Activated CD8-positive, alpha-beta memory T cell treated with anti-CD3 and anti-CD28 coated beads for 4 hours (primary cell): ENCODE data around the gene NUDT9.
"Not testable (repeated sequence)": the region's sequence is repeated elsewhere in the genome, so short reads cannot be mapped to it uniquely, and the experiment has no call there.

ENCODE experiments used
- DNase-seq, 2 donors: peaks; one replicate each; pipeline ENCODE4 v3.0.0-alpha.2; 2020; ENCODE audit warnings: low read depth in 2 of 2

NUDT9 gene

DNA sequence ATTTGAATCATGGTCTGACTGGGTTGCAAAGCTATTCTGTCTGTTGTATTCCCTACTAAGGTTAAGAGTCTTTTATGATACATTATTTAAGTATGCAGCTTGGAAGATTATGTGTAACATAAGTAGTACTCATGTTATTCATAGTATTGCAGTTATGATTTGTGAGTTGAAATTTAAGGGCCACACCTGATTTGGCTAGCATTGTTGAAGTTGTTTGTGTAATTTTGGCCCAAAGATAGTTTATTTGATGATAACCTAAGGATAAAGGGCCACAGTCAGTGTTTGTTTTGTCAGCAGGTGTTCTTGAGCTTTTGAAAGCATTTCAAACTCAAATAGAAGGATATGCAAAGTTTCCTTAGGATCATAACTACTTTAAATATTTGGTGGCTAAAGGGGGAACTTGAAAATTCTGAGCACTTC is 38.9 kb downstream of the NUDT9 start:
- DNase-seq = no peak

GRCh38 chr4:87462102-87462501 is 39.7 kb downstream of the NUDT9 start:
- DNase-seq = no peak

DNA sequence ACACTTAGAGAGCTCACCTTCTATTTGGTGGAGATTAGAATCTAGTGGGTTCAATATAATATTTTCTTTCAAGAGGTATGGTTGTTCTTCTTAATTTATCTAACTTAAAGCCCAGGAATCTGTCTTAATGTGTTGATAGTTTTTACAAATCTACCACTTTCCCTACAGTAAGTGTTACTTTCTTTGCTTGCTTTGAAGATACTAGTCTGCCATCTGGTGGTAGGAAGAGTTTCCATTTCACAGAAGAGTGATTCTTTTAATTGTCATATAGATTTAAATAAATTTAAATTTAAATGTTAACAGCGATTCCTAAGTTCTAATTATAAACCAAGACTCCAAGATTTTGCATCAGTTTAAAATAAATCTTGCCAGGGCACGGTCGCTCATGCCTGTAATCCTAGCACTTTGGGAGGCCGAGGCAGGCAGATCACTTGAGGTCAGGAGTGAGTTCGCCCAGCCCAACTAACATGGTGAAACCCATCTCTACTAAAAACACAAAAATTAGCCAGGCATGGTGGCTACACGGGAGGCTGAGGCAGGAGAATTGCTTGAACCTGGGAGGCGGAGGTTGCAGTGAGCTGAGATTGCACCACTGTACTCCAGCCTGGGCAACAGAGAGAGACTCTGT is 43.5 kb downstream of the NUDT9 start:
- DNase-seq = no peak

DNA sequence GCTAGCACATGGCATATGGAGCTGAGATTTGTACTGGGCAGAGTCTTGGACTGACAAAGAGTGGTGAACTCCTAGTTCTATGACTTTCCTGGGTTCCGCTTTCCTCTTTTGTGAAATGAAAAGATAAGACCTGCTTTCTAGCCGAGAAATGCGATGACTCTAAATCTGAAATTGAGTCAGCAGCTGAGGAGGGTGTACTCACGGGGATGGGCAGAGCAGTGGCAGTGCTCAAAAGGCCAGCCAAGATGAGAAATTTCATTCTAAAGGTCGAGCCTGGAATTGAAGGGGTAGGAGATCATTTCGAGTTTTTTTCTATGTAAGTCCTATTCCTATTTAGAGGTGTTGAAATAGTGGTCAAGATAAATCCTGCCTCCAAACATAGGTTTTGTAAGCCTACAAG is 47.0 kb downstream of the NUDT9 start:
- no peak for DNase-seq

DNA sequence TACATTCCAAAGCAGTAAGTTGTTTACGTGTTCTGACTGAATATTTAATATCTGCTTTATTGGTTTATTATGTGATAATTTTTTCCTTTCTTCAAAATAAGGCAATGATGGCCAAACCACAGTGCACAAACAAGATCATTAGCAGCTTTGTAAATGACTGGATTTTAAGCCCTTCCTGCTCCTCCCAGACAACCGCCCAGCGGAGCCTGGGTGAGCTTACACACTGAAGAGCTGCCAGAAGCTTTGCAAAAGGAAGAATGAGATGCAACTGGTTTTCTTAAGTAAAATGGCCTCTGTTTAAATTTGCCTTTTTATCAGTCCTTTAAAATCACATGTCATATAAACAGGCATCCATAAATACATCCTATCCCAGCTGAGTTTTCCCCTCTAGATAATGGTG is 54.6 kb downstream of the NUDT9 start:
- DNase-seq = no peak

- no peak for DNase-seq
These were observed 56.4 kb downstream of the NUDT9 start for GRCh38 chr4:87478732-87479250.

DNA sequence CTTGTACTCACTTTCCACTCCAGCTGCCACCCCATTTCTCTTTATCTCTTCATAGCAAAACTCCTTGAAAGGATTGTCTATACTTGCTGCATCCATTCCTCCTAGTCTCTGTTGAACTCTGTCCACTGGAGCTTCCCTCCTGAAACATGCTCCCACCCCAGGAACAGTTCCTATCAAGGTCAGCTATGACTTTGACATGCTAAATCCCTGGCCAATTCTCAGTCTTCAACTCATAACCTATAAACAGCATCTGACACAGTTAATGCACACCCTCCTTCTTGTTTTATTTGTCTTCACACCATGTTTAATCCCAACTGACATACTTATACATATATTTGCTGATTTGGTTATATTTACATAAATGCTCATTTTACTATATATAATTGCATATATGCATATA is 59.0 kb downstream of the NUDT9 start:
- no peak for DNase-seq

- DNase-seq = not testable (repeated sequence)
These were observed 60.9 kb downstream of the NUDT9 start for GRCh38 chr4:87483247-87483646.

DNA sequence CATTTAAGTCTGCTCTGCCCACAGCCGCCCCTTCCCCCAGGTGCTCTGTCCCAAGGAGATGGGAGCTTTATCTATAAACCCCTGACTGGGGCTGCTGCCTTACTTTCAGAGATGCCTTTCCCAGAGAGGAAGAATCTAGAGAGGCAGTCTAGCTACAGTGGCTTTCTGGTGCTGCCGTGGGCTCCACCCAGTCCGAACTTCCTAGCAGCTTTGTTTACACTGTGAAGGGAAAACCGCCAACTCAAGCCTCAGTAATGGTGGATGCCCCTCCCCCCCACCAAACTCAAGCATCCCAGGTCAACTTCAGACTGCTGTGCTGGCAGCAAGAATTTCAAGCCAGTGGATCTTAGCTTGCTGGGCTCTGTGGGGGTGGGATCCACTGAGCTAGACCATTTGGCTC is 66.3 kb downstream of the NUDT9 start:
- not testable (repeated sequence) for DNase-seq

GRCh38 chr4:87489678-87490077 is 67.3 kb downstream of the NUDT9 start:
- no peak for DNase-seq

- no peak for DNase-seq
These were observed 68.4 kb downstream of the NUDT9 start for GRCh38 chr4:87490664-87491369.

- no peak for DNase-seq
These were observed 69.1 kb downstream of the NUDT9 start for GRCh38 chr4:87491436-87491835.

DNA sequence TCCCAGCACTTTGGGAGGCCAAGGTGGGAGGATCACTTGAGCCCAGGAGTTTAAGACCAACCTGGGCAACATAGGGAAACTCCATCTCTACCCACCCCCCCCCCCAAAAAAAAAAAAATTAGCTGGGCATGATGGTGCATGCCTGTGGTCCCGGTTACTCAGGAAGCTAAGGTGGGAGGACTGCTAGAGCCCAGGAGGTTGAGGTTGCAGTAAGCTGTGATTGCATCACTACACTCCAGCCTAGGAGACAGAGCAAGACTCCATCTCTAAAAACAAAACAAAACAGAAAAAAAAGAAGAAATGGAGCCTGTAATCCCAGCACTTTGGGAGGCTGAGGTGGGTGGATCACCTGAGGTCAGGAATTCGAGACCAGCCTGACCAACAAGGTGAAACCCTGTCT is 69.5 kb downstream of the NUDT9 start:
- DNase-seq = not testable (repeated sequence)

GRCh38 chr4:87493115-87493514 is 70.7 kb downstream of the NUDT9 start:
- no peak for DNase-seq

- no peak for DNase-seq
These were observed 74.8 kb downstream of the NUDT9 start for GRCh38 chr4:87497159-87497558.

GRCh38 chr4:87497578-87497977 is 75.2 kb downstream of the NUDT9 start:
- DNase-seq = no peak

GRCh38 chr4:87498446-87498900 is 76.1 kb downstream of the NUDT9 start:
- no peak for DNase-seq

DNA sequence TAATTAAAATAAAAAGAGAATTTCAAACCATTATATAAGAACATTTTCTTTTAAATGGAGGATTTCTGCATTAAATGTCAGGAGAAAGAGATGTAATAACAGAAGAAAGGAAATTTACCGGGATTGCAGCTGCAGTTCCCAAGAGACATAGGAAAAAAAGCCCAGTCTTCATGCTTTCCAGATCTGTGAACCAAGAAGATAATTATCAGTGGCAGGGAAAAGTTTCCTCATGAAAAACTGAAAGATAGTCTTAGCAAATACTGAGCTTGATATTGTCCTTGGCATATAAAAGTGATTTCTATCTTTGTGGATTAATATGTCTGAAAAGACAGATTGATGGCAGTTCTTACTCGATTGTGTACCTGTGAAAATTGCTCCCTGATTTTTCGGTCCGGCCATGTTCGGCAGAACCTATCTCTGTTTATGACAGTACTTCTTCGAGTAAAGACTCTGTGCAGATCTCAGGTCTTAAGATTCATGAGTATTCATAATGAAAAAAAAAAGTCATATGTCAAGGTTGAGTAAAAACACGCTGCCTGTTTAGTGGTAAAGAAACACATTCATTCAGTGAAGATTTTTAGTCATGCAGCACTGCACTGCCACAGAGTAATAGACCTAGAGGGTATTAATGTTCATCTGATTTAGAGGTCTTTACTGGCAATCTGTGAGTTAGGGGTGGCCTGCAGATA is 77.2 kb downstream of the NUDT9 start:
- no peak for DNase-seq

- DNase-seq = no peak
These were observed 77.7 kb downstream of the NUDT9 start for GRCh38 chr4:87500092-87500462.

DNA sequence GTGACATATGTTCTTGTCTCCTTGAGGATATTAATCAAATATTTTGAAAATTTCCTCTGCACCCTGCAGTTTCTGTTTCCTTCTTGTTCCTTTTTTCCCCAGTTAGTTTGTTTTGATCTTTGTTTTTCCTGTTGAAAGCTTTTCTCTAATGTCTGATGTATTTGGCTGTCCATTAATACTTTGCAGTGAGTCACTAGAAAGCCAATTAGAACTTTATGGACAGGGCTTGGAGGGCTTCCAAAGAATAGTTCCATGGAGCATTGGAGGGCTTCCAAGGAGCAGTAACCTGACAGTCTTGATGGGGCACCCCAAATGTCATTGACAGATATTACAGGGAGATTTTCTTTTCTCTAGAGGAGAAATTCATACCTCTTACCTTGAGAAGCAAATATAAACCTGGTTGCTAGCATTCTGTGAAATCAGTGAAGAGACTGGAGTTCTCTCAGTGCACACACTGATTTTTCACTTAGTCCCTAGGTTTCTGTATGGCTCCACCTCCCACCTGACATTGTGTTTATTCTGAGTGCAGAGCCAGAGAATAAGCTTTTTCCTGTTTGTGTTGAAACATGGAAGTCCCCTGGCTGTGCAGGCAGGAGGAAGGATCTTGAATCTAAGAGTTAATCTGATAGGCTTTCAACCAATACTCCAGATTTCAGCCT is 80.3 kb downstream of the NUDT9 start:
- no peak for DNase-seq

GRCh38 chr4:87505862-87506261 is 83.5 kb downstream of the NUDT9 start:
- no peak for DNase-seq

DNA sequence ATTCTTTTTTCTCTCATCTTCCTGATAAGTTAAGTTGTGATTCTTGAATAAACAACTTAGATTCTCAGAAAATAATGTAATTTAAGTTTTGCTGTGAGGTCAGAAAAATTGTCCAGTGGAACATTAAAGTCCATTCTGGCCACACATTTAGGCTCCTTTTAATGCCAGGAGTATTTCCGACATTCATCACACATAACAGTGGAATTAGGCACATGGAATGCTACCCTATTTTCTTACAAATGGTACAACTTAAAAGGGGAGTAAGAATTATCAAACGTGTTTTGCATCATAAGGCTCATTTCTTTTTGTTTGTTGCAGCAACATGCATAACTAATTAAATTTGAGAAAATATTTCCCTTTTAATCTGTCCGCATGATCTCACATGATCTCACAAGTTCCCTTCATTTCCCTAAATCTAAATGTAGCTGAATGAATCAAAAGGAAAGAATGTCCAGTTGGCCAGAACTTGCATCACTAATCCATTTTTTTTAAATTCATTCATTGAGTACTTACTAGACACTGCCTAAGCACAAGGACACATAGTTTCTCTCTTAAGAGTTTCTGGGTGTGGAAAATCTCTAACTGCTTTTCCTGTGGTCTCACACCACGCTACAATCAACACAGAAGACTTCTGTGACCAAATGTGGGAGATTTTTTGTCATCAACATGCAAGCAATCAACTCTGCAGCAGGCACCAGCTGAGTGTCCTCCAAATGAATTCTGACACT is 84.8 kb downstream of the NUDT9 start:
- no peak for DNase-seq
